ENCODE results near the gene ZMYM2. TPM values are rescaled to one million over a fixed set of nuclear protein-coding genes. Genes with fewer than 3 reads are reported as not detected.

ZMYM2 gene
- total and polyA plus RNA-seq, 10 of the 15 experiments (the other 5 are each of a cell fraction or from before 2014, with no cell fraction given): 9.5 to 60.4 (median 34.6) TPM

DNA sequence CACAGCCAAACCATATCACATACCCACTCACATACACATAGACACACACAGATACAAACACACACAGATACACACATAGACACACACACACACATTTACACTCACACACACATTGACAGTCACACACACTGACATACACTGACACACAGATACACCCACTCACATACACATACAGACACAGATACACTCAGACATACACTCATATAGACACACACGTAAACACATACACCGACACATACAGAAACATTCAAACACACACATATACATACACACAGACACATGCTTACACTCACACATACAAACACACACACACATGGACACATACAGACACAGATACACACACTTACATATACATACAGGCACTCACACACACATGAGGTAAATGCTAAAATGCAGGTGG lies 172.1 kb downstream of the ZMYM2 start:
- Histone ChIP-seq H3K9ac (ENCODE audit: control insufficient read depth, insufficient read depth, low read length) (no peak overlapping the region), H3K4me2 (ENCODE audit: control insufficient read depth, insufficient read depth) (no peak overlapping the region), H3K9me3 (replicated peaks; ENCODE audit: control insufficient read depth, insufficient read depth, low read length) (no peaks in the 10 kb centered on the region), H3K27ac (ENCODE audit: control insufficient read depth, insufficient read depth) (no peak overlapping the region), H3K27me3 (replicated peaks in 1 of 2; ENCODE audit: control insufficient read depth in 2 of 2, insufficient read depth in 2 of 2, low read length in 1 of 2) (peaks cover 2 to 5% of the 10 kb centered on the region in 2 experiments; a peak in 2 of 4 replicates), H3K4me1 (ENCODE audit: control insufficient read depth, insufficient read depth, low read length) (no peaks in the 10 kb centered on the region), H3K79me2 (ENCODE audit: control insufficient read depth, insufficient read depth, low read length) (no peaks in the 10 kb centered on the region), H4K20me1 (ENCODE audit: control insufficient read depth, insufficient read depth) (no peaks in the 10 kb centered on the region), H3K4me3 (no peak overlapping the region), H2AFZ (ENCODE audit: control insufficient read depth, low read depth, low read length) (no peak overlapping the region), H3K36me3 (ENCODE audit: control insufficient read depth in 2 of 2, insufficient read depth in 2 of 2, low read length in 1 of 2) (no peaks in the 10 kb centered on the region)
- peak; percentile 56 for FAIRE-seq
- ChIA-PET RAD21 (ENCODE audit: unreplicated experiment) (no interaction called here), SMC1A (ENCODE audit: uncharacterized antibody, unreplicated experiment) (no interaction called here), CTCF (no interaction called here), POLR2A (no interaction called here)
- no peak for DNase-seq (ENCODE audit: low read depth, low spot score)
- intact Hi-C loops (cut with micrococcal nuclease; ENCODE audit: unreplicated experiment): no loop called here
- BruUV-seq (replicated peaks): no TSS peak
- 95% methylated on average over 2 of the region's 2 CpGs for WGBS (ENCODE audit: insufficient coverage, insufficient replicate concordance, low lambda C conversion rate, missing lambda C conversion rate)
- in situ Hi-C loops (cut with MboI): no loop called here
- TF ChIP-seq ESRRA (IDR thresholded peaks at IDR 0.05; ENCODE audit: low read length) (no peak), MYB (IDR thresholded peaks at IDR 0.05; ENCODE audit: borderline replicate concordance, low read depth, low read length) (no peak)
- TF ChIP-seq, protein P1, sequence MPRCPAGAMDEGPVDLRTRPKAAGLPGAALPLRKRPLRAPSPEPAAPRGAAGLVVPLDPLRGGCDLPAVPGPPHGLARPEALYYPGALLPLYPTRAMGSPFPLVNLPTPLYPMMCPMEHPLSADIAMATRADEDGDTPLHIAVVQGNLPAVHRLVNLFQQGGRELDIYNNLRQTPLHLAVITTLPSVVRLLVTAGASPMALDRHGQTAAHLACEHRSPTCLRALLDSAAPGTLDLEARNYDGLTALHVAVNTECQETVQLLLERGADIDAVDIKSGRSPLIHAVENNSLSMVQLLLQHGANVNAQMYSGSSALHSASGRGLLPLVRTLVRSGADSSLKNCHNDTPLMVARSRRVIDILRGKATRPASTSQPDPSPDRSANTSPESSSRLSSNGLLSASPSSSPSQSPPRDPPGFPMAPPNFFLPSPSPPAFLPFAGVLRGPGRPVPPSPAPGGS (IDR thresholded peaks at IDR 0.05; ENCODE audit: borderline replicate concordance, insufficient read depth, low read depth, low read length, poor library complexity, severe bottlenecking): peak; percentile 66
- TF ChIP-seq, protein P2, sequence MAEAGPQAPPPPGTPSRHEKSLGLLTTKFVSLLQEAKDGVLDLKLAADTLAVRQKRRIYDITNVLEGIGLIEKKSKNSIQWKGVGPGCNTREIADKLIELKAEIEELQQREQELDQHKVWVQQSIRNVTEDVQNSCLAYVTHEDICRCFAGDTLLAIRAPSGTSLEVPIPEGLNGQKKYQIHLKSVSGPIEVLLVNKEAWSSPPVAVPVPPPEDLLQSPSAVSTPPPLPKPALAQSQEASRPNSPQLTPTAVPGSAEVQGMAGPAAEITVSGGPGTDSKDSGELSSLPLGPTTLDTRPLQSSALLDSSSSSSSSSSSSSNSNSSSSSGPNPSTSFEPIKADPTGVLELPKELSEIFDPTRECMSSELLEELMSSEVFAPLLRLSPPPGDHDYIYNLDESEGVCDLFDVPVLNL (IDR thresholded peaks at IDR 0.05; ENCODE audit: low read depth, low read length): no peak
- TF ChIP-seq, protein P3, sequence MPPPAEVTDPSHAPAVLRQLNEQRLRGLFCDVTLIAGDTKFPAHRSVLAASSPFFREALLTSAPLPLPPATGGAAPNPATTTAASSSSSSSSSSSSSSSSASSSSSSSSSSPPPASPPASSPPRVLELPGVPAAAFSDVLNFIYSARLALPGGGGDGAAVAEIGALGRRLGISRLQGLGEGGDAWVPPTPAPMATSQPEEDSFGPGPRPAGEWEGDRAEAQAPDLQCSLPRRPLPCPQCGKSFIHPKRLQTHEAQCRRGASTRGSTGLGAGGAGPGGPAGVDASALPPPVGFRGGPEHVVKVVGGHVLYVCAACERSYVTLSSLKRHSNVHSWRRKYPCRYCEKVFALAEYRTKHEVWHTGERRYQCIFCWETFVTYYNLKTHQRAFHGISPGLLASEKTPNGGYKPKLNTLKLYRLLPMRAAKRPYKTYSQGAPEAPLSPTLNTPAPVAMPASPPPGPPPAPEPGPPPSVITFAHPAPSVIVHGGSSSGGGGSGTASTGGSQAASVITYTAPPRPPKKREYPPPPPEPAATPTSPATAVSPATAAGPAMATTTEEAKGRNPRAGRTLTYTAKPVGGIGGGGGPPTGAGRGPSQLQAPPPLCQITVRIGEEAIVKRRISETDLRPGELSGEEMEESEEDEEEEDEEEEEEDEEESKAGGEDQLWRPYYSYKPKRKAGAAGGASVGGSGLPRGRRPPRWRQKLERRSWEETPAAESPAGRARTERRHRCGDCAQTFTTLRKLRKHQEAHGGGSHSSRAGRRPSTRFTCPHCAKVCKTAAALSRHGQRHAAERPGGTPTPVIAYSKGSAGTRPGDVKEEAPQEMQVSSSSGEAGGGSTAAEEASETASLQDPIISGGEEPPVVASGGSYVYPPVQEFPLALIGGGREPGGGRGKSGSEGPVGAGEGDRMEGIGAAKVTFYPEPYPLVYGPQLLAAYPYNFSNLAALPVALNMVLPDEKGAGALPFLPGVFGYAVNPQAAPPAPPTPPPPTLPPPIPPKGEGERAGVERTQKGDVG (CRISPR knock-in tag; IDR thresholded peaks at IDR 0.05): no peak
- ATAC-seq: no peak
